Measurements from ENCODE around the gene DLGAP1. TPM values are rescaled to one million over a fixed set of nuclear protein-coding genes. Genes with fewer than 3 reads are reported as not detected.
"Not testable (repeated sequence)": the region's sequence is repeated elsewhere in the genome, so short reads cannot be mapped to it uniquely, and the experiment has no call there.

DLGAP1 gene
- total RNA-seq, 1 donor from 2014 or later: 3.7 TPM

- H3K4me3 Mint-ChIP-seq: no peak overlapping the region
- no peaks in the 10 kb centered on the region for H3K36me3 Mint-ChIP-seq
- H3K9me3 Mint-ChIP-seq: no peaks in the 10 kb centered on the region
- H3K27ac Mint-ChIP-seq: no peak overlapping the region
- TF ChIP-seq CTCF (conservative IDR thresholded peaks at IDR 0.05): no peak
- H3K27me3 Mint-ChIP-seq: no peaks in the 10 kb centered on the region
- H3K4me1 Mint-ChIP-seq (ENCODE audit: unreplicated experiment): no peaks in the 10 kb centered on the region
- DNase-seq (ENCODE audit: extremely low spot score, unreplicated experiment): no peak
These were observed 119.7 kb downstream of the DLGAP1 start for GRCh38 chr18:4335386-4335785.

GRCh38 chr18:4333043-4333442 lies 122.1 kb downstream of the DLGAP1 start:
- no peaks in the 10 kb centered on the region for H3K9me3 Mint-ChIP-seq
- no peak for TF ChIP-seq CTCF (conservative IDR thresholded peaks at IDR 0.05)
- H3K4me3 Mint-ChIP-seq: no peak overlapping the region
- no peaks in the 10 kb centered on the region for H3K27me3 Mint-ChIP-seq
- no peaks in the 10 kb centered on the region for H3K36me3 Mint-ChIP-seq
- no peak overlapping the region for H3K27ac Mint-ChIP-seq
- no peak for DNase-seq (ENCODE audit: extremely low spot score, unreplicated experiment)
- H3K4me1 Mint-ChIP-seq (ENCODE audit: unreplicated experiment): no peaks in the 10 kb centered on the region

- H3K4me3 Mint-ChIP-seq: no peak overlapping the region
- no peak overlapping the region for H3K27ac Mint-ChIP-seq
- DNase-seq (ENCODE audit: extremely low spot score, unreplicated experiment): no peak
- no peaks in the 10 kb centered on the region for H3K9me3 Mint-ChIP-seq
- H3K4me1 Mint-ChIP-seq (ENCODE audit: unreplicated experiment): no peaks in the 10 kb centered on the region
- no peaks in the 10 kb centered on the region for H3K27me3 Mint-ChIP-seq
- H3K36me3 Mint-ChIP-seq: no peaks in the 10 kb centered on the region
- TF ChIP-seq CTCF (conservative IDR thresholded peaks at IDR 0.05): no peak
These were observed 135.1 kb downstream of the DLGAP1 start for GRCh38 chr18:4319738-4320677.

GRCh38 chr18:4318311-4318710 lies 136.8 kb downstream of the DLGAP1 start:
- no peaks in the 10 kb centered on the region for H3K27me3 Mint-ChIP-seq
- no peak overlapping the region for H3K4me3 Mint-ChIP-seq
- no peak overlapping the region for H3K27ac Mint-ChIP-seq
- no peak for TF ChIP-seq CTCF (conservative IDR thresholded peaks at IDR 0.05)
- no peaks in the 10 kb centered on the region for H3K9me3 Mint-ChIP-seq
- no peak for DNase-seq (ENCODE audit: extremely low spot score, unreplicated experiment)
- no peaks in the 10 kb centered on the region for H3K4me1 Mint-ChIP-seq (ENCODE audit: unreplicated experiment)
- H3K36me3 Mint-ChIP-seq: no peaks in the 10 kb centered on the region

- not testable (repeated sequence) for H3K36me3 Mint-ChIP-seq; H3K9me3 Mint-ChIP-seq; H3K4me1 Mint-ChIP-seq (ENCODE audit: unreplicated experiment); DNase-seq (ENCODE audit: extremely low spot score, unreplicated experiment); H3K27me3 Mint-ChIP-seq; H3K27ac Mint-ChIP-seq; H3K4me3 Mint-ChIP-seq
These were observed 143.2 kb downstream of the DLGAP1 start for GRCh38 chr18:4311945-4312344.

GRCh38 chr18:4311136-4311535 lies 144.0 kb downstream of the DLGAP1 start:
- no peak for DNase-seq (ENCODE audit: extremely low spot score, unreplicated experiment)
- no peak for TF ChIP-seq CTCF (conservative IDR thresholded peaks at IDR 0.05)
- H3K9me3 Mint-ChIP-seq: no peaks in the 10 kb centered on the region
- H3K4me3 Mint-ChIP-seq: no peak overlapping the region
- no peaks in the 10 kb centered on the region for H3K4me1 Mint-ChIP-seq (ENCODE audit: unreplicated experiment)
- H3K27ac Mint-ChIP-seq: no peak overlapping the region
- H3K36me3 Mint-ChIP-seq: no peaks in the 10 kb centered on the region
- peaks cover 3% of the 10 kb centered on the region for H3K27me3 Mint-ChIP-seq

Measured in type B pancreatic cell (in vitro differentiated cells).